ENCODE results near the gene TCHH.
"Not testable (repeated sequence)": the region's sequence is repeated elsewhere in the genome, so short reads cannot be mapped to it uniquely, and the experiment has no call there.

The TCHH gene, protein sequence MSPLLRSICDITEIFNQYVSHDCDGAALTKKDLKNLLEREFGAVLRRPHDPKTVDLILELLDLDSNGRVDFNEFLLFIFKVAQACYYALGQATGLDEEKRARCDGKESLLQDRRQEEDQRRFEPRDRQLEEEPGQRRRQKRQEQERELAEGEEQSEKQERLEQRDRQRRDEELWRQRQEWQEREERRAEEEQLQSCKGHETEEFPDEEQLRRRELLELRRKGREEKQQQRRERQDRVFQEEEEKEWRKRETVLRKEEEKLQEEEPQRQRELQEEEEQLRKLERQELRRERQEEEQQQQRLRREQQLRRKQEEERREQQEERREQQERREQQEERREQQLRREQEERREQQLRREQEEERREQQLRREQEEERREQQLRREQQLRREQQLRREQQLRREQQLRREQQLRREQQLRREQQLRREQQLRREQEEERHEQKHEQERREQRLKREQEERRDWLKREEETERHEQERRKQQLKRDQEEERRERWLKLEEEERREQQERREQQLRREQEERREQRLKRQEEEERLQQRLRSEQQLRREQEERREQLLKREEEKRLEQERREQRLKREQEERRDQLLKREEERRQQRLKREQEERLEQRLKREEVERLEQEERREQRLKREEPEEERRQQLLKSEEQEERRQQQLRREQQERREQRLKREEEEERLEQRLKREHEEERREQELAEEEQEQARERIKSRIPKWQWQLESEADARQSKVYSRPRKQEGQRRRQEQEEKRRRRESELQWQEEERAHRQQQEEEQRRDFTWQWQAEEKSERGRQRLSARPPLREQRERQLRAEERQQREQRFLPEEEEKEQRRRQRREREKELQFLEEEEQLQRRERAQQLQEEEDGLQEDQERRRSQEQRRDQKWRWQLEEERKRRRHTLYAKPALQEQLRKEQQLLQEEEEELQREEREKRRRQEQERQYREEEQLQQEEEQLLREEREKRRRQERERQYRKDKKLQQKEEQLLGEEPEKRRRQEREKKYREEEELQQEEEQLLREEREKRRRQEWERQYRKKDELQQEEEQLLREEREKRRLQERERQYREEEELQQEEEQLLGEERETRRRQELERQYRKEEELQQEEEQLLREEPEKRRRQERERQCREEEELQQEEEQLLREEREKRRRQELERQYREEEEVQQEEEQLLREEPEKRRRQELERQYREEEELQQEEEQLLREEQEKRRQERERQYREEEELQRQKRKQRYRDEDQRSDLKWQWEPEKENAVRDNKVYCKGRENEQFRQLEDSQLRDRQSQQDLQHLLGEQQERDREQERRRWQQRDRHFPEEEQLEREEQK (N-terminal part only)

DNA sequence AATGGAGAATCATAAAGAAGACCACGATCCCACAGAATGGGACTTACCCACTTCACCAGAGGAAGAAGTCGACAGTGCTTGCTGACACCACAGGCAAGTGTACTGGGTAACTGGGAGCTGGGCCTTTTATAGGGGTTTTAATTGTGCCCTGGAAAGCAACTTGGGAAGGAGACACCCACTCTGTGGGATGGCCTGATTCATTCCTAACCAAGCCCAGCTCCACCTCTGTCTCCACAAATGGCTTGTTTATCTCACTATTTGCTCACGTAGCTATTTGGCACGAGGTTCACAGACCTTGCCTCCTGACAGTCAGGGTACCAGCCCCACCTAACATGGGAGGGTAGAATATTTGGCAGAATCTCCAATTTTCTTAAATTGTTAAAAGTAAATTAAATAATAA lies at the start of gene TCHH:
TSS of gene TCHH (minus strand) at position 101 of the 400 bp plus-strand sequence. CDS start 1,364 bp downstream, outside the sequence.
- DNase-seq: no peak

DNA sequence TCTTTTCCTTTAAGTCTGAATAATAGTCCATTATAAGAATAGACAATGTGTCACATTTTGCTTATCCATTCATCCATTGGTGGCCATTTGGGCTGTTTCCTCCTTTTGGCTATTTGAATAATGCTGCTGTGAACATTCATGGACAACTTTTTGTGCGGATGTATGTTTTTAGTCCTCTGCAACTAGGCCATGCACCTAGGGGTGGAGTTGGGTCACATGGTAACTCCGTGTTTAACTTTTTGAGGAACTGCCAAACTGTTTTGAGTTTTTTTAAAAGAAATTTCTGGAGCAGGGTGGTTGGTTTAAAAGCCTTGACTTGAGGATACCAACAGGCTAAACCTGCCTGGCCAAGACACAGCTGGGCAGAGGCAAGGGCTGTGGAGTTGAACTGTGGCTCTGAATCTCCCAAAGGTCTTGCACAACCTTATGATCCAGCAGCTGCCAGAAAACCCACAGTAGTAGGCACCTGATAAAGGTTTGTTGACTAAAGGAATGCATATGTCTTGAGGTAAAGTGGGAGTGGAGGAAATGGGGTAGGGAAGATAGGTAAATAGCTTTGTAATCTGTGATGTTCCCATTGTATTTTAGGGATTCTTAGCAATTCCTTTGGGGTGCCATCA lies 49.4 kb upstream of the TCHH start:
- DNase-seq: no peak

GRCh38 chr1:152162792-152163463 lies 47.7 kb upstream of the TCHH start:
- no peak for DNase-seq

DNA sequence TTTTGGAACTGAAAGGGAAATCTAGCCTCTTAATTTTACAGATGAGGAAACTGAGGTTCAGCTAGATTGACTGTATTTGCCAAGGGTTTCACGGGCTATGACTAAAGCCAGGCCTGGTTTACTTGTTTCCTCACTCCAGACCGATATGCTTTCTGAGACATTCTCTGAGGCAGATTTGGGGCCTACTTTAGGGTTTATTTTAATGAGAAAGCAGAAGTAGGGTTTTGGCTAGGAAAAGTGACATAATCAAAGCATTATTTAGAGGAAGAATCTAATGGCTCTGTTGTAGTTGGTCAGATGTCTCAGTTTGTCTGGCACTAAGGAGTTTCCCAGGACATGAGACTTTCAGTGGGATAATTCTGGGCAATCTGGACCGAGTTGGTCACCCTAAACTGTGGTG lies 45.3 kb upstream of the TCHH start:
- no peak for DNase-seq

GRCh38 chr1:152159144-152159543 lies 43.9 kb upstream of the TCHH start, which contains the start of gene RPTN:
Gene RPTN, minus strand, starts transcription at chr1:152159228. Its CDS starts 1,339 bp downstream, at chr1:152157889.
- no peak for DNase-seq

DNA sequence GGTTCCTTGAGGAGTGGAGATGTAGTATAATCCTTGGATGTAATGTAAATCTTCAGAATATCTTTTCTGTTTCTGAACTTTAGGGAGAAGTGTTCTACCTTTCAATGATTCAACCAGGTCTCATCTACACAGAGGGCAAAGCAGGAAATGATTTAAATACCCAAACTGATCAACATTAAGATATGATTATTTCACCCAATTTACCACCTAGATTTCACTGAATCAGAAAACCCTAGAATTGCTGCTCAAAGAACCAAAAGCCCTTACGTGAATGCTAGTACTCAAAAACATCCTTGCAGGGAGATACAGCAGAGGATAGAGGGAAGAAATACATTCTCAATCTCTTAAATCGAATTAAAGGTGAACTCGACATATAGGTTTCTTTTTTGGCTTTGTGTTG lies 38.8 kb upstream of the TCHH start:
- DNase-seq: no peak

- no peak for DNase-seq
Observed at GRCh38 chr1:152151646-152152045, 36.4 kb upstream of the TCHH start.

- DNase-seq: no peak
Observed at GRCh38 chr1:152148981-152149380, 33.7 kb upstream of the TCHH start.

DNA sequence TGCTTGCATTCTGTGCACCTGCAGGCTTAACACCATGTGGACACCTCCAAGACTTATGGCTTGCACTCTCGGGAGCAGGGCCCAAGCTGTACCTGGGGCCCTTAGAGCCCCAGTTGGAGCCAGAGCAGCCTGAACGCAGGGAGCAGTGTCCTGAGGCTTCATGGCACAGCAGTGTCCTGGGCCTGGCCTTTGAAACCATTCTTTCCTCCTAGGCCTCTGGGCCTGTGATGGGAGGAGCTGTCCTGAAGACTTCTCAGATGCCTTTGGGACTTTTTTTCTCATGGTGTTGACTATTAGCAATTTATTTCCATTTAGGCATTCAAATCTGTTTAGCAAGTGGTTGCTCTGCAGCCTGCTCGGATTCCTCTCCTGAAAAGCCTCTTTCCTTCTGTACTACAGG lies 32.8 kb upstream of the TCHH start:
- DNase-seq: no peak

DNA sequence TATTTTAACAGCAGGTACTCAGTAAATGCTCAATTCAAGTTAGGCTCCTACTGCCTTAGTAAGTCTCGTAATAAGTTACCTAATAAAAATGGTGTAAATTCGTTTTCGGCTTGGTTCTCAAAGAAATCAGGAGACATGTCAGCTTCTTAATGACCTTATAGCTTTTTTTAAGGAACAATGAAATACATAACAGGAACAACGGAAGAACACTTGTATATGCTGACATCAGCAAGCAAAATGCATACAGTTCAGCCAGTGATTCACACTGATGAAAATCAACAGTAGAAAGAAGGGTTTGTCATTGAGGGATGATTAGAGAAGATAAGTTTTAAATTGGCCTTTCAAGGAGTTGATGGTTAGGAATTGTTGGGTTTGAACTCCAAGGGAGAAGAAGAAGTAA lies 30.5 kb upstream of the TCHH start:
- no peak for DNase-seq

- not testable (repeated sequence) for DNase-seq
Observed at GRCh38 chr1:152144674-152145183, 29.5 kb upstream of the TCHH start.

DNA sequence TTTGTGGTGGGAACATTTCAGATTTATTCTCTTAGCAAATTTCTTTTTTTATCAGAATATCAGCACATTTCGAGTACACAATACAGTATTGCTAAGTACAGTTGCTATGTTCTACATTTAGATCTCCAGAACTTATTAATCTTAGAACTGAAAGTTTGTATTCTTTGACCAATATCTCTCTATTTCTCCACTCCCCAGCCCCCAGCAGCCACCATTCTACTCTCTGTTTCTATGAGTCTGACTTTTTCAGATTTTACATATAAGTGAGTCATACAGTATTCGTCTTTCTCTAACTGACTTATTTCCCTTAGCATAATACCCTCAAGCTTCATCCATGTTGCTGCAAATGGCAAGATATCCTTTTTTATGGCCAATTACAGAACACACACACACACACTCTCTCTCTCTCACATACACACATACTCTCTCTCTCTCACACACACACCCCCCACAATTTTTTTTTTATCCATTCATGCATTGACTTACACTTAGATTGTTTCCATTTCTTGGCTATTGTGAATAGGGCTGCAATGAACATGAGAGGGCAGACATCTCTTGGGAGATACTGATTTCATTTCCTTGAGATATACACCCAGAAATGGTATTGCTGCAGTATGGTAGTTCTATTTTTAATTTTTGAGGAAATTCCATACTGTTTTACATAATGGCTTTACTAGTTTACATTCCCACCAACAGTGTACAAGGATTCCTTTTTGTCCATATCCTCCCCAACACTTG lies 28.1 kb upstream of the TCHH start:
- peak; percentile 71 for DNase-seq

DNA sequence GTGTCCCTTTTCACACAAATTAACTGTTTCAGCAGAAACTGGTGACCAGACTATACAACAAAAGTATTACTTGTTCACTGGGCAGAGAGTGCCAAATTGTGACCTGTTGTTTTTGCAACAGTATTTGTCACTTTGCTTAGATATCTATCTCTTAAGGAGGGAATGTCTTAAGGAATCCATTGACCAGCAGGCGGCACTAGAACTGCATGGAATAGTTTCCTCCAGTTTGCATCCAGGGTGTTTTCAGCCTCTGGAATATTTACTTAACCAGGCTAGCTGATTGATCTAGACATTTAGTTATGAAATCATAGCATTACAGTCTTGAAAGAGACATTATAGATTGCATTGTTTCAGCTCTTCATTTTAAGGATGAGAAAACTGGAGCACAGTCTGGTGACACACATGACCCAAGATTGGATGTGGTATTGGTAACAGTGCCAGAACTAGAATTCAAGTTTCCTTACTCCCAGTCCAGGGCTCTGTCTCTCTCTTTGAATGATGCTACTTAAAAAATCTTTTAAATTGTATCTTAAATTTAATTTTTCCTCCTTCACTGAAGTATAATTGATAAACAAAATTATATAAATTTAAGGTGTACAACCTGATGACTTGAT lies 26.8 kb upstream of the TCHH start:
- DNase-seq: peak; percentile 19

DNA sequence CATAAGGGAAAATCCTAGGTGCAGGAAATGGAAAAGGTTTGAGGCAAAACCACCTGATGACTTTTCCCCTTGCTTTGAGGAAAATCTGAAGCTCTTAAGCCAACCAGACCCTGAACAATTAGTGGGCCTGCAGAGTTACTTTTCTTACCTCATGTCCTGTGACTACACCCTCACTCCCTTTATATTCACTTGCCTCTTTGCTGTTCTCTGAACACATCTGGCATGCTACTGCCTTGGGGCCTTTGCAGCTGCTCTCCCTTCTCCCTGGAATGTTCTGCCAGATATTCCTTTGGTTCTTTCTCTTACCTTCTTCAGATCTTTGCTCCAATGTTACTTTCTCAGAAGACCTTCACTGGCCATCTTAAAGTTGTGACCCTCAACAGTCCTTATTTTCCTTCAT lies 22.0 kb upstream of the TCHH start:
- no peak for DNase-seq

DNA sequence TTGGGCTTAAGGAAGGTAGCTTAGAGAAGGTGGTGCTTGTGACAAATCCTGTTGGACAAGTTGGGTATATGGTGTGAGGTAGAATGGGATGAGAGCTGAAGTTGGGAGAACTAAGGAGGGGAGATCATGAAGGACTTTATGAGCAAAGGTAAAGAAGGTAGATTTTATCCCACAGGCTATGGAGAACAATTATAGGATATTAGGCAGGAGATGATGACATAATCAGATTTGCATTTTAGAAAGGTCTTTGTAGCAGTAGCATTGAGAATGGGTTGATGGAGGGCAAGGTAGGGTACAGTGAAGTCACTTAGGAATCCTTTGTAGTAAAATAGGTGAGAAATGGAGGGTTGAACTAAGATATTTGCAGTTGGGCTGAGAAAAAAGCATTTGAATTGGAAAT lies 14.9 kb upstream of the TCHH start:
- no peak for DNase-seq

GRCh38 chr1:152127673-152128072 lies 12.4 kb upstream of the TCHH start:
- no peak for DNase-seq

- no peak for DNase-seq
Observed at GRCh38 chr1:152125834-152126443, 10.7 kb upstream of the TCHH start.

DNA sequence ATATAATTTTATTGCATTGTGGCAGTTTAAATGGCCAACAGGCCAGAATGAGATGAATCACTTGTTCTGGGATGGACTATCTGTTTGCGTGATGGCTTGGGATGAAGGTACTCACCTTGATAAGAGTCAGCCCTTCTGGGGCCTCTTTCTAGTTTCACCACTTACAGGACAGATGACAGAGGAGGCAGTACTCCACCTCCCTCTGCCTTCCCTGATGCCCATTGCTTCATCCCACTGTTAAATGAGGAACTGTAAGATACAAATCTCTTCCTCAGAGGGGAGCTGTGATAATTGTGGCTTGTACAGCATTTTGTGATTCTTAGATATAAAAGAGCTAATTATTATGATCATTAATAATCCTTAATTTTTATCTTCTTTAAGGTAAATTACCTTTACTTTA lies 3.7 kb upstream of the TCHH start:
- no peak for DNase-seq

GRCh38 chr1:152112885-152113432 lies 2.3 kb downstream of the TCHH start:
- DNase-seq: no peak

Data from activated CD4-positive, alpha-beta T cell treated with anti-CD3 and anti-CD28 coated beads, Interleukin-10, Interleukin-2, amounts not matched to agents 100 ng/mL and 50 ng/mL, durations not matched to agents 16 hours and 8 hours (primary cell).